Activated CD8-positive, alpha-beta memory T cell treated with anti-CD3 and anti-CD28 coated beads, Interleukin-2, amount 50 U/mL, for 24 hours (primary cell): Measurements from ENCODE around the gene BPIFB6.

Experiments used
- DNase-seq: peaks from one replicate; pipeline ENCODE4 v3.0.0-alpha.2; 2020; ENCODE audit errors: extremely low read depth

The BPIFB6 gene

GRCh38 chr20:33091147-33091546 lies 59.7 kb downstream of the BPIFB6 start:
- DNase-seq = no peak

DNA sequence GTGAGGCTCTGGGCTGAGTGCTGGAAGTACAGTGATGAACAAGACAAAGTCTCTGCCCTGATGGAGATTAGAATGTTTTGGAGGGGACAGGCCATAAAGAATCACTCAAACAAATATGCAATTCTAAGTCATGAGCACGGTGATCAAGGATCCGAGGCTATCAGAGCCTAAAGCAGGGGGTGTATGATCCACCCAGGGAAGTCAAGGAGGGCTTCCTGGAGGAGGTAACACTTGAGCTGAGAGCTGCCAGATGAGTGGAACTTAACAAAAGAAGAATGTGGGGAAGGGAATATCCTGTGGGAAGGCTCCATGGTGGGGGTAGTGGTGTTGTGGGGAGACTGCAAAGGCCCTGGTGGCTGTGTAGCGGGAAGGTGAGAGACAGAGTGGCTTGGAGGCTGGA lies 60.2 kb downstream of the BPIFB6 start:
- DNase-seq = no peak

DNA sequence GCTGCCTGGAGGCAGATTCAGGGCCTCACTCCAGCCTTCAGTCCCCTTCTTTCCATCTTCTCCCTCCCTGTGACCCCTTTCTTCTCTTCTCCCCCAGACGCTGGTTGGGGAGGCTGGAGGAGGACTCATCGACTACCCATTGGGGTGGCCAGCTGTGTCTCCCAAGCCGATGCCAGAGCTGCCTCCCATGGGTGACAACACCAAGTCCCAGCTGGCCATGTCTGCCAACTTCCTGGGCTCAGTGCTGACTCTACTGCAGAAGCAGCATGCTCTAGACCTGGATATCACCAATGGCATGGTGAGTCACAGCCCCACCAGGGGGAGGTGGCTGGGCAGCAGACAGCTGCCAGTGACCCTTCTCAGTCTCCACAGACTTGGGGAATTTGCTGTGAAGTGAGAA lies 60.9 kb downstream of the BPIFB6 start:
- DNase-seq = no peak

- DNase-seq = no peak
Measured at GRCh38 chr20:33093074-33093473, 61.6 kb downstream of the BPIFB6 start.

GRCh38 chr20:33093582-33093981 lies 62.1 kb downstream of the BPIFB6 start:
- no peak for DNase-seq
